Neural cell (in vitro differentiated cells): ENCODE results near the gene IGF1R. TPM values are rescaled to one million over a fixed set of nuclear protein-coding genes. Genes with fewer than 3 reads are reported as not detected.

Experiments used
- H2AFZ ChIP-seq: fragments of 200-600, 300-800 bp; sonication (generic), shearing (Covaris generic); 2 replicates; pipeline ENCODE4 v1.6.0; 2014; ENCODE audit warnings: low read depth, mild to moderate bottlenecking, antibody characterized with exemption, low read length, moderate library complexity
- H3F3A ChIP-seq: fragments of 200-600 bp; shearing (Covaris generic); 2 replicates; pipeline ENCODE4 v1.6.1; 2016; ENCODE audit warnings: mild to moderate bottlenecking, moderate library complexity, mixed read lengths, antibody characterized with exemption, low read length; ENCODE audit not compliant: insufficient read depth, poor library complexity, severe bottlenecking
- H3K27ac ChIP-seq: fragments of 200-600, 300-800 bp; sonication (generic), shearing (Covaris generic); 2 replicates; pipeline ENCODE4 v1.5.1; 2014; ENCODE audit warnings: mild to moderate bottlenecking, low read length, moderate library complexity
- H3K27me3 ChIP-seq: fragments of 300-800, 200-600 bp; sonication (generic), shearing (Covaris generic); 2 replicates; pipeline ENCODE4 v1.6.0; 2014; ENCODE audit warnings: mild to moderate bottlenecking, low read depth, low read length, moderate library complexity; ENCODE audit not compliant: insufficient read depth
- H3K36me3 ChIP-seq: fragments of 300-800, 200-600 bp; sonication (generic), shearing (Covaris generic); 2 replicates; pipeline ENCODE4 v1.5.1; 2014; ENCODE audit warnings: mild to moderate bottlenecking, antibody characterized with exemption, low read length, moderate library complexity; ENCODE audit not compliant: insufficient read depth
- H3K4me2 ChIP-seq: fragments of 300-800, 200-600 bp; sonication (generic), shearing (Covaris generic); 2 replicates; pipeline ENCODE4 v1.6.0; 2014; ENCODE audit warnings: mild to moderate bottlenecking, low read length
- H3K4me3 ChIP-seq: fragments of 300-800, 200-600 bp; sonication (generic), shearing (Covaris generic); 2 replicates; pipeline ENCODE4 v1.5.1; 2014; ENCODE audit warnings: mild to moderate bottlenecking, low read length, moderate library complexity
- H3K79me2 ChIP-seq: fragments of 200-600 bp; shearing (Covaris generic); replicated peaks from 2 replicates; pipeline ENCODE4 v1.6.0; 2014; ENCODE audit warnings: mild to moderate bottlenecking, low read length, moderate library complexity; ENCODE audit not compliant: insufficient read depth
- H3K9ac ChIP-seq: fragments of 300-800, 200-600 bp; sonication (generic), shearing (Covaris generic); 2 replicates; pipeline ENCODE4 v1.6.1; 2016; ENCODE audit warnings: mild to moderate bottlenecking, low read length, mixed read lengths
- H3K9me2 ChIP-seq: fragments of 200-600 bp; shearing (Covaris generic); 2 replicates; pipeline ENCODE4 v1.6.1; 2016; ENCODE audit warnings: mild to moderate bottlenecking, low read length, mixed read lengths; ENCODE audit not compliant: insufficient read depth
- H3K9me3 ChIP-seq: fragments of 200-600, 300-800 bp; sonication (generic), shearing (Covaris generic); 2 replicates; pipeline ENCODE4 v1.6.1; 2016; ENCODE audit warnings: mild to moderate bottlenecking, mixed run types, low read length, moderate library complexity, mixed read lengths
- H4K20me1 ChIP-seq: fragments of 200-600 bp; shearing (Covaris generic); 2 replicates; pipeline ENCODE4 v1.6.1; 2016; ENCODE audit warnings: mild to moderate bottlenecking, mixed run types; ENCODE audit not compliant: insufficient read depth
- CTCF ChIP-seq: fragments of 450-650 bp; IDR thresholded peaks from 2 replicates; pipeline ENCODE4 v1.5.1; 2014; ENCODE audit warnings: antibody characterized with exemption, mild to moderate bottlenecking, moderate library complexity; ENCODE audit not compliant: poor library complexity, severe bottlenecking
- EP300 ChIP-seq: fragments of 450-650 bp; conservative IDR thresholded peaks from 2 replicates; pipeline ENCODE4 v1.6.1; 2014; ENCODE audit warnings: antibody characterized with exemption, mild to moderate bottlenecking, moderate library complexity; ENCODE audit not compliant: poor library complexity, severe bottlenecking
- EZH2 ChIP-seq: fragments of 200-600, 300-800 bp; shearing (Covaris generic), sonication (generic); IDR thresholded peaks from 2 replicates; pipeline ENCODE4 v1.6.1; 2014; ENCODE audit warnings: antibody characterized with exemption, low read length, borderline replicate concordance, mild to moderate bottlenecking; ENCODE audit not compliant: insufficient read depth, poor library complexity, severe bottlenecking
- MXI1 ChIP-seq: fragments of 450-650 bp; conservative IDR thresholded peaks from 2 replicates; pipeline ENCODE4 v1.6.1; 2014; ENCODE audit warnings: antibody characterized with exemption, mild to moderate bottlenecking; ENCODE audit not compliant: poor library complexity, severe bottlenecking
- POLR2AphosphoS5 ChIP-seq: IDR thresholded peaks from 2 replicates; pipeline ENCODE4 v1.6.1; 2012
- RAD21 ChIP-seq: fragments of 450-650 bp; conservative IDR thresholded peaks from 2 replicates; pipeline ENCODE4 v1.6.1; 2014; ENCODE audit warnings: antibody characterized with exemption, mild to moderate bottlenecking, moderate library complexity
- REST ChIP-seq: IDR thresholded peaks from 2 replicates; pipeline ENCODE4 v1.6.1; 2012; ENCODE audit warnings: borderline replicate concordance
- SMC3 ChIP-seq: fragments of 450-650 bp; conservative IDR thresholded peaks from 2 replicates; pipeline ENCODE4 v1.6.1; 2014; ENCODE audit warnings: antibody characterized with exemption, mild to moderate bottlenecking, moderate library complexity; ENCODE audit not compliant: poor library complexity
- TAF1 ChIP-seq: IDR thresholded peaks from 2 replicates; pipeline ENCODE4 v1.6.1; 2012; ENCODE audit warnings: low read depth
- polyA plus RNA-seq: library from polyadenylated mRNA; depleted of rRNA; stranded (reverse); fragments of >200 nt; gene quantifications from 2 replicates; pipeline ENCODE4 v1.2.3, GENCODE V29; 2014

IGF1R gene
- polyA plus RNA-seq, 1 donor from 2014 or later = 10.9 TPM

GRCh38 chr15:98887976-98888375 lies 239.6 kb downstream of the IGF1R start:
- Histone ChIP-seq H3K27me3 (no peaks in the 10 kb centered on the region), H4K20me1 (no peaks in the 10 kb centered on the region), H3F3A (no peaks in the 10 kb centered on the region), H3K36me3 (no peaks in the 10 kb centered on the region), H3K4me2 (no peak overlapping the region), H3K9me3 (no peaks in the 10 kb centered on the region), H2AFZ (no peak overlapping the region), H3K27ac (no peak overlapping the region), H3K9ac (no peak overlapping the region), H3K4me3 (no peak overlapping the region), H3K9me2 (no peaks in the 10 kb centered on the region), H3K79me2 (peaks cover 17% of the 10 kb centered on the region)
- TF ChIP-seq CTCF = no peak
- TF ChIP-seq EP300 = no peak
- TF ChIP-seq POLR2AphosphoS5 = no peak
- TF ChIP-seq REST = no peak
- no peak for TF ChIP-seq SMC3
- no peak for TF ChIP-seq EZH2
- no peak for TF ChIP-seq RAD21
- TF ChIP-seq MXI1 = no peak
- no peak for TF ChIP-seq TAF1

DNA sequence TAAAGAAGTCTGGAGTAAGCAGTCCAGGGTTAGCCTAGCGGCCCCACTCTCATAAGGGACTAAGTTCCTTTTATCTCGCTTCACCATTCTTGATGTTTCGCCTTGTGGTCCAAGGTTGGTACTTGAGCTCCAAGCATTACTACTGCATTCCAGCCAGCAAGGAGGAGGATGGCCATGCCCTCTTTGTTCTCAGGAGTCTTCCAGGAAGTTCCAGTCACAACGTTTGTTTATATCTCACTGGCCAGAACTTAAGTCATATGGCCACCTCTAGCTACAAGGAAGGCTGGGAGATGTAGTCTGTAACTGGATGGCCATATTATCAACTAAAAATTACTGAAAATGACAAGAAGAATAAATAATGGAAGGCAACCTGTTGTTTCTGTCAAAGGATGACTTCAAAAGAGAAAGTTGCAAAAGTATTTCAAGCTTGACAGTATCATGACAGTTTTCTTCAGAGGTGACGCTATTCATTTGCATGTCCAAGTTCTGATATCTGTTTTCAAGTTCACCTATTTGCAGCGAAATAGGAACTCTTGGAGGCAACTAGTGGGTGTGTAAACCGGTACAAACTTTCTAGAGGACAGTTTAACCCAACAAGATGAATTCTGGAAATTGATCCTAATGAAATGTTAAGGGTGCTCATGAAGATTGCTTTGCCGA lies 240.6 kb downstream of the IGF1R start:
- Histone ChIP-seq H3K9ac (no peak overlapping the region), H2AFZ (no peak overlapping the region), H3K9me2 (no peaks in the 10 kb centered on the region), H3F3A (no peaks in the 10 kb centered on the region), H3K27ac (no peak overlapping the region), H3K36me3 (no peaks in the 10 kb centered on the region), H3K4me3 (no peak overlapping the region), H3K9me3 (no peaks in the 10 kb centered on the region), H3K4me2 (no peak overlapping the region), H3K27me3 (no peaks in the 10 kb centered on the region), H3K79me2 (peaks cover 15% of the 10 kb centered on the region), H4K20me1 (no peaks in the 10 kb centered on the region)
- TF ChIP-seq RAD21 = no peak
- no peak for TF ChIP-seq EP300
- TF ChIP-seq MXI1 = no peak
- no peak for TF ChIP-seq POLR2AphosphoS5
- TF ChIP-seq CTCF = no peak
- TF ChIP-seq EZH2 = no peak
- no peak for TF ChIP-seq REST
- TF ChIP-seq TAF1 = no peak
- no peak for TF ChIP-seq SMC3
